Gastrocnemius medialis (tissue), 4 donors: ENCODE measurements around the gene PRKCZ.

Experiments used
- CTCF ChIP-seq, 5 experiments: fragments of 450-650 bp in 3 of 5; fragments of 200-600 bp in 2 of 5; sonication (generic) in 2 of 5; IDR thresholded peaks in 4 of 5; conservative IDR thresholded peaks in 1 of 5; 1 replicate in 4 of 5; 2 replicates in 1 of 5; pipeline ENCODE4 v1.5.1; 2016 to 2019; ENCODE audit warnings: antibody characterized with exemption in 5 of 5, mild to moderate bottlenecking in 3 of 5, moderate library complexity in 3 of 5
- POLR2A ChIP-seq, 2 donors: fragments of 450-650 bp; IDR thresholded peaks; one replicate each; pipeline ENCODE4 v1.6.1; 2017; ENCODE audit warnings: antibody characterized with exemption in 2 of 2, mild to moderate bottlenecking in 2 of 2, moderate library complexity in 2 of 2

GRCh38 chr1:2231532-2232254 lies 181.5 kb downstream of the PRKCZ start:
- TF ChIP-seq CTCF (IDR thresholded peaks at IDR 0.05 in 4 of 5, conservative IDR thresholded peaks at IDR 0.05 in 1 of 5), result no peak
- TF ChIP-seq POLR2A (IDR thresholded peaks at IDR 0.05), result peak in 1 of 2 donors; percentile 41
